ENCODE data around the gene ADAM10.

GRCh38 chr15:58631319-58631718, 118.2 kb downstream of the ADAM10 start:
- TF ChIP-seq CTCF (IDR thresholded peaks at IDR 0.05) (no peak), EP300 (IDR thresholded peaks at IDR 0.05) (no peak)
